Tongue (tissue), 2 donors: ENCODE results near the gene EFCAB10. TPM values are rescaled to one million over a fixed set of nuclear protein-coding genes. Genes with fewer than 3 reads are reported as not detected.
A peak's percentile ranks its signal among the peaks of the same experiment; 100 is the strongest.
"Not testable (repeated sequence)": the region's sequence is repeated elsewhere in the genome, so short reads cannot be mapped to it uniquely, and the experiment has no call there.

ENCODE experiments used
- DNase-seq: peaks from one replicate; pipeline ENCODE4 v3.0.0-alpha.2; 2015
- total RNA-seq: library from RNA; depleted of rRNA; stranded (reverse); fragments of >200 nt; gene quantifications from one replicate; pipeline ENCODE4 v1.2.3, GENCODE V29; 2014

The EFCAB10 gene
- total RNA-seq, 1 donor from 2014 or later: not detected

DNA sequence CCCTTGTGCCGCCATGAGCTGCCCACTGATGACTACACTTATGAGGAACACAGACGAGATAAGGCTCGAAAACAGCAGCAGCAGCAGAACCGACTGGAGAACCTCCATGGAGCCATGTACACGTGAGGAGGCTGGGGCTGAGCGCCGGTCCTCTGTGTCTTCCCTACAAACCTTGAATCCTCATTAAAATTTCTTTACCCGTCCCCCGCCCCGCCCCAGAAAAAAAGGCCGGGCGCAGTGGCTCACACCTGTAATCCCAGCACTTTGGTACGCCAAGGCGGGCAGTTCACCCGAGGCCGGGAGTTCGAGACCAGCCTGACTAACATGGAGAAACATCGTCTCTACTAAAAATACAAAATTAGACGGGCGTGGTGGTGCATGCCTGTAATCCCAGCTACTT lies 50.7 kb downstream of the EFCAB10 start:
- no peak for DNase-seq

DNA sequence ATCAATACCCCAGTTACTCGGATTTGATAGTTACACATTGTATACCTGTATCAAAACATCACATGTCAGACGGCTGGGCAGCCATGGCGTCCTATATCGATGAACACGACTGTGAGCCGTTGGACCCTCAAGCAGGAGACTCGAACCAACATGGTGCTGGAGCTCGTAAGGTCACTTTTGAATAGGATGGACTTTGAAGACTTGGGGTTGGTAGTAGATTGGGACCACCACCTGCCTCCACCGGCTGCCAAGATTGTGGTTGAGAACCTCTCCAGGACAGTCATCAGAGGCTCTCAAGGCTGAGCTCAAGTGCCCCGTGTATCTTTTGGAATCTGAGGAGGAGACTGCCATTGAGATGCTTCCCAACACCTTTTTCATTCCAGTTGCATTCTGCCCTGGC lies 51.2 kb downstream of the EFCAB10 start:
- no peak for DNase-seq

DNA sequence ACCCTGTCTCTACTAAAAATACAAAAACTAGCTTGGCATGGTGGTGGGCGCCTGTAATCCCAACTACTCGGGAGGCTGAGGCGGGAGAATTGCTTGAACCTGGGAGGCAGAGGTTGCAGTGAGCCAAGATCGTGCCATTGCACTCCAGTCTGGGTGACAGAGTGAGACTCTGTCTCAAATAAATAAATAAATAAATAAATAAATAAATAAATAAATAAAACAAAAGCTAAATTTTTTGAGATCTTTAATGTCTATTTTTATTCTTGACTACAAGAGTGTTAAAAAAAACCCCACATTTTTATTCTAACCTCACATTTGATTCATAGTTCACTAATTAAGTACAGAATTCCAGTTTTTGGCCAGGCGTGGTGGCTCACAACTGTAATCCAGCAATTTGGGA lies 53.6 kb downstream of the EFCAB10 start:
- not testable (repeated sequence) for DNase-seq

DNA sequence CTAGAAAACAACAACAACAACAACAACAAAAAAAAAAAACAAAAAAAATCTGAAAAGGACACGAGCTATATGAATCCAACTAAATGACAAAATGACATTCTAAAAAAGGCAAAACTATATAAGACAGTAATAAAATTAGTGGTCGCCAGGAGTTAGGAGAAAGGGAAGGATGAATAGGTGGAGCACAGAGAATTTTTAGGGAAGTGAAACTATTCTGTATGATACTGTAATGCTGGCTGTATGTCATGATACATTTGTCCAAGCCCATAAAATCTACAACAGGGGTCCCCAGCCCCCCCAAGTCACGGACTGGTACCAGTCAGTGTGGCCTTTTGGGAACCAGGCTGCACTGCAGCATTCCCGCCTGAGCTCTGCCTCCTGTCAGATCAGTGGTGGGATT lies 56.5 kb downstream of the EFCAB10 start:
- DNase-seq: no peak

DNA sequence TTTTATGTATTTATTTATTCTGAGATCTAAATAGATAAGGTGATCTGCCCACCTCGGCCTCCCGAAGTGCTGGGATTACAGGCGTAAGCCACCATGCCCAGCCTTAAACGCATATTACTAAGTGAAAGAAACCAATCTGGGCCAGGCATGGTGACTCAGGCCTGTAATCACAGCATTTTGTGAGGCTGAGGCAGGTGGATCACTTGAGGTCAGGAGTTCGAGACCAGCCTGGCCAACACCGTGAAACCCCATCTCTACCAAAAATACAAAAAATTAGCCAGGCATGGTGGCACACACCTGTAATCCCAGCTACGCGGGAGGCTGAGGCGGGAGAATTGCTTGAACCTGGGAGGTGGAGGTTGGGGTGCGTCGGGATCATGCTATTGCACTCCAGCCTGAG lies 56.9 kb downstream of the EFCAB10 start:
- DNase-seq: not testable (repeated sequence)

GRCh38 chr7:105521717-105522463 lies 59.4 kb downstream of the EFCAB10 start, which contains the start of gene PUS7:
PUS7 (minus strand) TSS chr7:105522271; CDS start chr7:105508512, 13,759 bp downstream.
- peak; percentile 95 for DNase-seq

- peak; percentile 64 for DNase-seq
Measured at GRCh38 chr7:105521027-105521716, 60.1 kb downstream of the EFCAB10 start.

DNA sequence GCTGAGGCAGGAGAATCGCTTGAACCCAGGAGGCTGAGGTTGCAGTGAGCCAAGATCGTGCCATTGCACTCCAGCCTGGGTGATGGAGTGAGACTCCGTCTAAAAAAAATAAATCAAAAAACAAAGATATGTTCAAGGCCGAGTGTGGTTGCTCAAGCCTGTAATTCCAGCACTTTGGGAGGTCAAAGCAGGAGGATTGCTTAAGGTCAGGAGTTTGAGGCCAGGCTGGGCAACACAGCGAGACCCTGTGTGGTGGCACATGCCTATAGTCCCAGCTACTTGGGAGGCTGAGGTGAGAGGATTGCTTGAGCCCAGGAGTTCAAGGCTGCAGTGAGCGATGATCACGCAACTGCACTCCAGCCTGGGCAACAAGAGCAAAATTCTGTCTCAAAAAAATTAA lies 60.7 kb downstream of the EFCAB10 start:
- not testable (repeated sequence) for DNase-seq

- no peak for DNase-seq
Measured at GRCh38 chr7:105519353-105519752, 61.9 kb downstream of the EFCAB10 start.

DNA sequence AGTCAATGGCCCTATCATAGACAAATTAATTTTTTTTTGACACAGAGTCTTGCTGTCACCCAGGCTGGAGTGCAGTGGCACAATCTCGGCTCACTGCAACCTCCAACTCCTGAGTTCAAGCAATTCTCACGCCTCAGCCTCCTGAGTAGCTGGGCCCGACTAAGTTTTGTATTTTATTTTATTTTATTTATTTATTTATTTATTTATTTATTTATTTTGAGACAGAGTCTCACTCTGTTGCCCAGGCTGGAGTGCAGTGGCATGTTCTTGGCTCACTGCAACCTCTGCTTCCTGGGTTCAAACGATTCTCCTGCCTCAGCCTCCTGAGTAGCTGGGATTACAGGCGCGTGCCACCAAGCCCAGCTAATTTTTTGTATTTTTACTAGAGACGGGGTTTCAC lies 65.7 kb downstream of the EFCAB10 start:
- not testable (repeated sequence) for DNase-seq

Other genes starting within 250 kb of the EFCAB10 start
- gene SRPK2, start 192.6 kb downstream of the EFCAB10 start, total RNA-seq: 50.3 TPM
- 9.8 TPM for gene PUS7, start 59.2 kb downstream of the EFCAB10 start, total RNA-seq
- gene RINT1, start 49.3 kb downstream of the EFCAB10 start, total RNA-seq: 15.2 TPM